ENCODE measurements around the gene DTX3L. TPM values are rescaled to one million over a fixed set of nuclear protein-coding genes. Genes with fewer than 3 reads are reported as not detected.

The DTX3L gene
- 15.5 and 19.5 TPM in 2 replicates for total RNA-seq

GRCh38 chr3:122564155-122564912 lies at the start of gene DTX3L, which contains the start of gene PARP9:
Gene DTX3L, plus strand, starts transcription at chr3:122564338. Its CDS starts 89 bp downstream, at chr3:122564427.
Gene PARP9, minus strand, starts transcription at chr3:122564300. Its CDS starts 4,680 bp downstream, at chr3:122559620.

GRCh38 chr3:122577409-122578031 lies 13.4 kb downstream of the DTX3L start, which contains the start of gene PARP15:
Gene PARP15, plus strand, starts transcription at chr3:122577650. Its CDS starts 18 bp downstream, at chr3:122577668.

Other genes starting within 250 kb of the DTX3L start
- 0.11 and 1.1 TPM in 2 replicates for gene CSTA, start 239.1 kb upstream of the DTX3L start, total RNA-seq
- gene MIX23, start 181.1 kb upstream of the DTX3L start, total RNA-seq = 31.7 and 48.6 TPM in 2 replicates
- 12.0 and 18.0 TPM in 2 replicates for gene FAM162A, start 180.2 kb upstream of the DTX3L start, total RNA-seq
- 5.5 and 5.9 TPM in 2 replicates for gene WDR5B, start 148.3 kb upstream of the DTX3L start, total RNA-seq
- 34.5 and 54.9 TPM in 2 replicates for gene KPNA1, start 49.4 kb upstream of the DTX3L start, total RNA-seq
- gene PARP9, start within 50 bp of the DTX3L start, total RNA-seq = 23.0 and 23.7 TPM in 2 replicates
- gene PARP15, start 13.3 kb downstream of the DTX3L start, total RNA-seq = under 0.01 and 0.11 TPM in 2 replicates
- 54.1 and 63.9 TPM in 2 replicates for gene PARP14, start 116.5 kb downstream of the DTX3L start, total RNA-seq
- 9.3 and 10.9 TPM in 2 replicates for gene HSPBAP1, start 229.5 kb downstream of the DTX3L start, total RNA-seq
- 18.2 and 29.5 TPM in 2 replicates for gene SLC49A4, start 230.7 kb downstream of the DTX3L start, total RNA-seq

All from uterine smooth muscle cell (primary cell).